ENCODE results near the gene CST6. TPM values are rescaled to one million over a fixed set of nuclear protein-coding genes. Genes with fewer than 3 reads are reported as not detected.

CST6 gene
- total RNA-seq, 1 experiment from 2014 or later: 27.2 TPM

DNA sequence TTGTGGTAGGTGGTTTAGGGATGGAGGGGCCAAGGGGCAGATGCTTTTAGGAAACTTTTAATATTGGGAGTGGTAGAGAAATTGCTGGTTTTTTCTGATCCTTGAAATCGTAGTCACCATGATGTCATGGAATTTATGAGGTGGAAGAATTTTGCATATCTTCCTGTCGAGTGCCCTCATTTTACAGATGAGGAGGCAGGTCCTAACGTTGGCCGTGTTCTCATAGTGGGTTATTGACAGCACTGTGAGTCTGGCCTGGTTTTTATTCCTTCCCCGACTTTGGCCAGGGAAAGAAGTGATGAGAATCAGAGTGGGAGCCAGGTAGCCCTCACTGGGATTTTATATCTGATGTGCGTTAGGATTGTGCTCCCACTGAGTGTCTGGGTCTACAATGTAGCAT lies 49.5 kb downstream of the CST6 start:
- intact Hi-C loops (cut with micrococcal nuclease; ENCODE audit: unreplicated experiment): no loop called here
- H3K36me3 Mint-ChIP-seq (ENCODE audit: insufficient read depth, unreplicated experiment): peaks cover 84% of the 10 kb centered on the region
- peaks cover 8% of the 10 kb centered on the region for H3K4me1 Mint-ChIP-seq (ENCODE audit: low read depth, unreplicated experiment)
- CTCF ChIA-PET: no interaction called here
- no peak overlapping the region for H3K27ac Mint-ChIP-seq (ENCODE audit: unreplicated experiment)
- no peak for DNase-seq
- no peak overlapping the region for H3K4me3 Mint-ChIP-seq (ENCODE audit: low read depth, unreplicated experiment)
- no TSS peak for BruUV-seq (replicated peaks)
- H3K27me3 Mint-ChIP-seq (ENCODE audit: unreplicated experiment): no peaks in the 10 kb centered on the region
- TF ChIP-seq, protein P1, sequence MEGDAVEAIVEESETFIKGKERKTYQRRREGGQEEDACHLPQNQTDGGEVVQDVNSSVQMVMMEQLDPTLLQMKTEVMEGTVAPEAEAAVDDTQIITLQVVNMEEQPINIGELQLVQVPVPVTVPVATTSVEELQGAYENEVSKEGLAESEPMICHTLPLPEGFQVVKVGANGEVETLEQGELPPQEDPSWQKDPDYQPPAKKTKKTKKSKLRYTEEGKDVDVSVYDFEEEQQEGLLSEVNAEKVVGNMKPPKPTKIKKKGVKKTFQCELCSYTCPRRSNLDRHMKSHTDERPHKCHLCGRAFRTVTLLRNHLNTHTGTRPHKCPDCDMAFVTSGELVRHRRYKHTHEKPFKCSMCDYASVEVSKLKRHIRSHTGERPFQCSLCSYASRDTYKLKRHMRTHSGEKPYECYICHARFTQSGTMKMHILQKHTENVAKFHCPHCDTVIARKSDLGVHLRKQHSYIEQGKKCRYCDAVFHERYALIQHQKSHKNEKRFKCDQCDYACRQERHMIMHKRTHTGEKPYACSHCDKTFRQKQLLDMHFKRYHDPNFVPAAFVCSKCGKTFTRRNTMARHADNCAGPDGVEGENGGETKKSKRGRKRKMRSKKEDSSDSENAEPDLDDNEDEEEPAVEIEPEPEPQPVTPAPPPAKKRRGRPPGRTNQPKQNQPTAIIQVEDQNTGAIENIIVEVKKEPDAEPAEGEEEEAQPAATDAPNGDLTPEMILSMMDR (IDR thresholded peaks at IDR 0.05; ENCODE audit: unreplicated experiment): no peak
- H3K9me3 Mint-ChIP-seq (ENCODE audit: low read depth, unreplicated experiment): no peaks in the 10 kb centered on the region

DNA sequence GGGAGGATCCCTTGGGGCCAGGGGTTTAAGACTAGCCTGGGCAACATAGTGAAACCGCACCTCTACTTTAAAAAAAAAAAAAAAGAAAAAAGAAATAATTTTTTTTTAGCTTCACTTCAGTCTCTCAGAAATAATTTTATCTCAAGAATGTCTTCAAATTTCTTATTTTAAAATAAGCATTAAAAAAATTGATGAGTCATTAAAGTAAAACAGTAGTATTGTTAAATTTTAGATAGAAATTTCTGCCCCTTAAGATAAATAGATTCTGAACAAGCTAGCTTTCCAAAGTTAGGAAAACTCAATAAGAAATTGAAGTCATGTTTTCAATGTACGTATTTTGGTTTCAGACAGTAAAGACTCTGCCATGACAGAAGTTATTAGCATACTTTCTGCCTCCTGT lies 50.6 kb downstream of the CST6 start:
- H3K27ac Mint-ChIP-seq (ENCODE audit: unreplicated experiment): no peak overlapping the region
- CTCF ChIA-PET: interaction anchor here (0.5 to 0.6 kb wide), 3 partner anchors 79 to 482 kb away, joined by 3 read pairs; no protein-coding TSS in a partner anchor
- no peaks in the 10 kb centered on the region for H3K9me3 Mint-ChIP-seq (ENCODE audit: low read depth, unreplicated experiment)
- DNase-seq: no peak
- H3K27me3 Mint-ChIP-seq (ENCODE audit: unreplicated experiment): no peaks in the 10 kb centered on the region
- intact Hi-C loops (cut with micrococcal nuclease; ENCODE audit: unreplicated experiment): no loop called here
- H3K36me3 Mint-ChIP-seq (ENCODE audit: insufficient read depth, unreplicated experiment): peaks cover 83% of the 10 kb centered on the region
- TF ChIP-seq, protein P1 (IDR thresholded peaks at IDR 0.05; ENCODE audit: unreplicated experiment): no peak
- H3K4me1 Mint-ChIP-seq (ENCODE audit: low read depth, unreplicated experiment): peaks cover 16% of the 10 kb centered on the region
- no peak overlapping the region for H3K4me3 Mint-ChIP-seq (ENCODE audit: low read depth, unreplicated experiment)
- no TSS peak for BruUV-seq (replicated peaks)

Other genes starting within 250 kb of the CST6 start
- gene AP5B1, start 231.0 kb upstream of the CST6 start, total RNA-seq (2022): 18.5 and 21.9 TPM in 2 replicates
- gene OVOL1, start 224.9 kb upstream of the CST6 start, total RNA-seq (2022): 12.7 and 15.2 TPM in 2 replicates
- not detected in 2 replicates for gene SNX32, start 178.0 kb upstream of the CST6 start, total RNA-seq (2022)
- gene CFL1, start 153.8 kb upstream of the CST6 start, total RNA-seq (2022): 955 and 963 TPM in 2 replicates
- 50.8 and 67.6 TPM in 2 replicates for gene MUS81, start 151.6 kb upstream of the CST6 start, total RNA-seq (2022)
- 3.4 and 3.8 TPM in 2 replicates for gene EFEMP2, start 139.2 kb upstream of the CST6 start, total RNA-seq (2022)
- not detected in 2 replicates for gene CTSW, start 132.2 kb upstream of the CST6 start, total RNA-seq (2022)
- 75.8 and 79.2 TPM in 2 replicates for gene FIBP, start 123.5 kb upstream of the CST6 start, total RNA-seq (2022)
- gene CCDC85B, start 121.3 kb upstream of the CST6 start, total RNA-seq (2022): 26.6 and 30.2 TPM in 2 replicates
- gene FOSL1, start 111.6 kb upstream of the CST6 start, total RNA-seq (2022): 69.8 and 76.1 TPM in 2 replicates
- gene C11orf68, start 92.9 kb upstream of the CST6 start, total RNA-seq (2022): 25.9 and 27.4 TPM in 2 replicates
- 106 and 114 TPM in 2 replicates for gene DRAP1, start 92.6 kb upstream of the CST6 start, total RNA-seq (2022)
- gene TSGA10IP, start 66.5 kb upstream of the CST6 start, total RNA-seq (2022): not detected in 2 replicates
- gene SART1, start 50.3 kb upstream of the CST6 start, total RNA-seq (2022): 47.2 and 48.3 TPM in 2 replicates
- gene EIF1AD, start 9.9 kb upstream of the CST6 start, total RNA-seq (2022): 55.1 and 61.1 TPM in 2 replicates
- gene BANF1, start 9.5 kb upstream of the CST6 start, total RNA-seq (2022): 248 and 266 TPM in 2 replicates
- gene CATSPER1, start 14.5 kb downstream of the CST6 start, total RNA-seq (2022): 1.0 and 2.6 TPM in 2 replicates
- gene GAL3ST3, start 37.2 kb downstream of the CST6 start, total RNA-seq (2022): not detected in 2 replicates
- 167 and 173 TPM in 2 replicates for gene SF3B2, start 40.4 kb downstream of the CST6 start, total RNA-seq (2022)
- 44.7 and 47.9 TPM in 2 replicates for gene PACS1, start 58.3 kb downstream of the CST6 start, total RNA-seq (2022)
- gene KLC2, start 245.7 kb downstream of the CST6 start, total RNA-seq (2022): 41.7 and 46.7 TPM in 2 replicates

All from Calu3 (cell line).